Mucosa of gallbladder (tissue), 1 donor: ENCODE data around the gene TSSK2. TPM values are rescaled to one million over a fixed set of nuclear protein-coding genes. Genes with fewer than 3 reads are reported as not detected.
"Not testable (repeated sequence)": the region's sequence is repeated elsewhere in the genome, so short reads cannot be mapped to it uniquely, and the experiment has no call there.

ENCODE experiments used
- DNase-seq: peaks from one replicate; pipeline ENCODE4 v3.0.0-alpha.2; 2020; ENCODE audit warnings: low spot score
- total RNA-seq: library from RNA; stranded (reverse); gene quantifications from one replicate; pipeline ENCODE4 v1.2.1, GENCODE V29; 2021
- donor health status: DM: no; HTN: no; CAD: no.

The TSSK2 gene
- not detected for total RNA-seq

DNA sequence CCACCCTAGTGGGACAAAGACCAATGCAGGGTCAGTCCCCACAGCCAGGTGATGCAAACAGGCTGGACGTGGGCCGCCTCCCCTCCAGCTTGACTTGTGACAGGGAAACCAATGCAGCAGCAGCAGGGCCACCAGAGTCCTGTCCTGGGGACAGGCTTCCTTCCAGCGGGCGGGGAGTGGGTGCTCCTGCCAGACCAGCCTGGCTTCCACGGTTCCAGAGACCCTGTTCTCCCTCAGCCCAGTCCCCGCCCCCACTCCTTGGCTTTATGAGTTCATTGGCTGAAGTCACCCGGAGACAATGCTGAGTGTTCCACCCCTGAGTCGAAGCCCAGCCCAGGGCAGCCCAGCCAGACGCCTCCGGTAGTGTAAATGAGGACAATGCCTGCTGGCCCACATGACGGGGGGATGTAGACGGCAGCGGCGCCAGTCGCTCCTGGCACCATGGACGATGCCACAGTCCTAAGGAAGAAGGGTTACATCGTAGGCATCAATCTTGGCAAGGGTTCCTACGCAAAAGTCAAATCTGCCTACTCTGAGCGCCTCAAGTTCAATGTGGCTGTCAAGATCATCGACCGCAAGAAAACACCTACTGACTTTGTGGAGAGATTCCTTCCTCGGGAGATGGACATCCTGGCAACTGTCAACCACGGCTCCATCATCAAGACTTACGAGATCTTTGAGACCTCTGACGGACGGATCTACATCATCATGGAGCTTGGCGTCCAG is at the start of gene TSSK2:
TSSK2 (plus strand) TSS at position 350 of the 726 bp plus-strand sequence; CDS start at position 442, 92 bp downstream.
- DNase-seq = no peak

DNA sequence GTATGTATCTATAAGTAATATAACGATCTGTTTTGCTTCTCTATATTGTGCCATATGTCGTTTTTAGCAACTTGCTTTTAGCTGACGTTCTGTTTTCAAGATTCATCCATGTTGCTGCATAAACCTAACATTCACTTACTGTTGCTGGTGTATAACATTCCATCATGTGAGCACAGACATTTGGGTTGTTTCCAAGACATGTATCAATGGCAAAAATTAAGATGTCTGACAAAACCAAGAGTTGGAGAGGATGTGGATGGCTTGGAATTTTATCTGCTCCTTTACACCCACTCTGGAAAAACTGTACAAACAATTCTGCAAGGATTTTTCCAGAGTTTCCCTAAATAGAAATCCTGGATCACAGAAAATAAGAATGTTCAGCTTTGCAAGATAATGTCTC is 49.8 kb upstream of the TSSK2 start:
- DNase-seq = no peak

DNA sequence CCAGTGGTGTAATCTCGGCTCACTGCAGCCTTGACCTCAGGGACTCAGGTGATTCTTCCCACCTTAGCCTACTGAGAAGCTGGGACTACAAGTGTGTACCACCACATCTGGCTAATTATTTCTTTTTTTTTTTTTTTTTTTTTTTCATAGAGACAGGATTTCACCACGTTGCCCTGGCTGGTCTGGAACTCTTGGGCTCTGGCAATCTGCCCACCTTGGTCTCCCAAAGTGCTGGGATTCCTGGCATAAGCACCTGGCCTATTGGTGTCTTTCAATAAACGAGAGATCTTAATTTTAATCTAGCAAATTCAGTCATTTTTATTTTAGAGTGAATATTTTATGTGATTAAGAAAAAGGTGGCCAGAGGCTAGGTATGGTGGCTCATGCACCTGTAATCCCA is 49.0 kb upstream of the TSSK2 start:
- no peak for DNase-seq

DNA sequence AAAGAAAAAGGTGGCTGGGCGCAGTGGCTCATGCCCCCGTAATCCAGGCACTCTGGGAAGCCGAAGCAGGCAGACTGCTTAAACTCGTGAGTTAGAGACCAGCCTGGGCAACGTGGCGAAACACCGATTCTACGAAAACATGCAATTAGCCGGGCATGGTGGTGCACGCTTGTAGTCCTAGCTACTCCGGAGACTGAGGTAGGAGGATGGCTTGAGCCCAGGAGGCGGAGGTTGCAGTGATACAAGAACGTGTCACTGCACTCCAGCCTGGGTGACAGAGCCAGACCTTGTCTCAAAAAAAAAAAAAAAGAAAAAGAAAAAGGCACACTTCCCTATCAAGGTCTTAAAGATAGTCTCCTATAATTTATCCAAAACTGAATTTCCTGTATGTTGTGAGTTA is 48.3 kb upstream of the TSSK2 start:
- DNase-seq = no peak

DNA sequence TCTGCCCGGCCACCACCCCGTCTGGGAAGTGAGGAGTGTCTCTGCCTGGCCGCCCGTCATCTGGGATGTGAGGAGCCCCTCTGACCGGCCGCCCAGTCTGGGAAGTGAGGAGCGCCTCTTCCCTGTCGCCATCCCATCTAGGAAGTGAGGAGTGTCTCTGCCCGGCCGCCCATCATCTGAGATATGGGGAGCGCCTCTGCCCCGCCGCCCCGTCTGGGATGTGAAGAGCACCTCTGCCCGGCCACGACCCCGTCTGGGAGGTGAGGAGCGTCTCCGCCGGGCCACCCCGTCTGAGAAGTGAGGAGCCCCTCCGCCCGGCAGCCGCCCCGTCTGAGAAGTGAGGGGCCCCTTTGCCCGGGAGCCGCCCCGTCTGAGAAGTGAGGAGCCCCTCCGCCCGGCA is 47.0 kb upstream of the TSSK2 start:
- DNase-seq = not testable (repeated sequence)

DNA sequence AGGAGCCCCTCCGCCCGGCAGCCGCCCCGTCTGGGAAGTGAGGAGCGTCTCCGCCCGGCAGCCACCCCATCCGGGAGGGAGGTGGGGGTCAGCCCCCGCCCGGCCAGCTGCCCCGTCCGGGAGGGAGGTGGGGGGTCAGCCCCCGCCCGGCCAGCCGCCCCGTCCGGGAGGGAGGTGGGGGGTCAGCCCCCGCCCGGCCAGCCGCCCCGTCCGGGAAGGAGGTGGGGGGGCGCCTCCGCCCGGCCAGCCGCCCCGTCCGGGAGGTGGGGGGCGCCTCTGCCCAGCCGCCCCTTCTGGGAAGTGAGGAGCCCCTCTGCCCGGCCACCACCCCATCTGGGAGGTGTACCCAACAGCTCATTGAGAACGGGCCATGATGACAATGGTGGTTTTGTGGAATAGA is 46.5 kb upstream of the TSSK2 start:
- DNase-seq = not testable (repeated sequence)

DNA sequence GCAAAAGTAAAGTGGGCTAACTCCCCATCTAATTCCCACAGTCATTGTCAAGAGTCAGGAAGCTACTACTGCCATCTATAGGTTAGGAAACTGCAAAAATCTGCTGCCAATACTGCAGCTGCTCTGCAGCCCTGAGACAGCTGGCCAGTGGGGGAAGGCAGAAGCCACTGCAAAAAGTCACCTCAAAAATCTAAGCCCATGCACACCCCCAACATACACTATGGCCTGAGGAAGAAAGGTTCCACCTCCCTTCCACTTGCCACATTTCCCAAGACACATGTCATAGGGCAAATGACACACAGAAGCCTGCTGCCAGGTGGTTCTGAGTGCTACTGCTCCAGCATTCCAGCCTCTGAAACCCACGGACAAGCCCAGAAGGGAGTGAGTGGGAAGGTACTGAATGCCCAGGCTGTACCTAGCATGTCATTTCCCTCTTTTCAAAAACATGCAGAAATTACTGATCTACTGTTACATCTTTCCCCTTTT is 45.8 kb upstream of the TSSK2 start:
- no peak for DNase-seq

DNA sequence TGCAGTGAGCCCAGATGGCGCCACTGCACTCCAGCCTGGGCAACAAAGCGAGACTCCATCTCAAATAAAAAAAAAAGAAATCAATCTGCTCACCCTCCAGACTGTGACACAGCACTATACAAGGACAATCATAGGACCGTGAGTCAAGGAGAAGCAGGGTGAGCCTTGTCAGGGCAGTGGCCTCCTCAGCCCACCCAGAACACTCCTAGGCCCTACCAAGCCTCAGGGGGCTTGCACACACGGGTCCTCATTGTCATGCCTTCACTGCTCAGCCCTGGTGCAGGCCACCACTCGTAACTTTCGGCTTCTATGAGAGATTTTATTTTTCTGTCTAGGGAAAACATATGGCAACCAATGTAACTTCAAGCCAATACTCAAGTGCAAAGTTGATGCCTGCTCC is 44.7 kb upstream of the TSSK2 start:
- no peak for DNase-seq

DNA sequence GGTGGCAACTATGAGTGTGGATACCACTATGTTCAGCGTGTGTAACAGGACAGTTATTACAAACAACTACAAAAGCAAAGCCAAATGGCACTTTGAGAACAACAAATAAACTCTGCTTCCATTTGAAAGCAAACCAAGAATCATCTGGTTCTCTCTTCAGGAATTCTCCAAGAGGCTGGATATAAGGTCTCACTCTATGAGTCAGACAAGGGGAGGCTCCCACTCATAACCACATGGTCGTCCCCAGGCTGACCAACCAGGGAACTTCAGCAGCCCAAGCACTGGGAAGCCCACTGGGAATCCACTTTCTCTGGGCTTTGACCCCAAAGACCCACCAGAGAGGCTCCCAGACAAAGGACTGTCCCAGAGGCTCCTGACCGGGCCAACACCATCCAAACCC is 44.2 kb upstream of the TSSK2 start:
- no peak for DNase-seq

DNA sequence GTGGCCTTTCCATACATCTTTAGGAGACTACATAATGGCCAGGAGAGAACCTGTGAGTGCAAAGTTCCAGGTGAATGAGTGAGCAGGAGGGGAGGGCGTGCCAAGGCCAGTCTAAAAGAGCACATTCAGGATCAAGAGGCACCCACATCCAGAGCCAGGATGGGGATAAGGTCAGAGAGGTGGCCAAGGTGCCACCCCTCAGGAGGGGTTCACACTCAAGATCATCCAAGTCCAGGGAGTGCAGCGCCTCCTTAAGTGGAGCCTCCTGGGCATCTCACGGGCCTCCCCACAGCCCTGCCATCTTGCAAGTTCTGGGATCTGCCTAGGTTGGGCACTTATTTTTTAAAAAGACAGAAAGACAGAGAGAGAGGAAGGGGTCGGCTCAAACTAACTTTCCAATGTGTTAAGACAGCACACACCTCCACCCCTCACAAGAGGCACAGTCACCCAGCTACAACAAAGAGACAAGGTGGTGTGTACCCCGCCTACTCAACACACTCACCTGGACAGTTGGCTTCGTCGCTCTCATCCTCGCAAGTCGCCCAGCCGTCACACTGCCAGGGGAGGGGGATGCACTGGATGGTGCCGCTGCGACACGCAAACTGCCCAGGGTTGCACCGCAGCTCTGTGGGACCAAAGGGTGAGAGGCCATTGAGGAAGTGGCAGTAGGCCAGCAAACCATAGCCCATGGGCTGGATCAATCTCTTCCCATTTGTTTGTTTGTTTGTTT is 42.1 kb upstream of the TSSK2 start:
- DNase-seq = no peak

DNA sequence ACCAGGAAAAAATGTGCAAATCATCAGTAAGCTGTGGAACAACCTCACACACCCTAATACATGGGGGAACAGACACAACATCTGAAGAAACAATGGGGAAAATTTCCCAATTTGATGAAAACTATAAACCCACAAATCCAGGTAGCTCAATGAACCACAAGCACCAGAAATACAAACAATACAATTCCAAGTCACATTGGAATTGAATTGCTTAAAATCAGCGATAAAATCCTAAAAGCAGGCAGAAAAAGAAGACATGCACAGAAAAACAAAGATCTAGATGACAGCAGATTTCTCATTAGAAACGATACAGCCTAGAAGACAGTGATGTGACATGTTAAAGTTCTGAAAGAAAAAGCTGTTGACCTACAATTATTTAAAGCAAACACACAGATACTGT is 40.9 kb upstream of the TSSK2 start:
- DNase-seq = no peak

DNA sequence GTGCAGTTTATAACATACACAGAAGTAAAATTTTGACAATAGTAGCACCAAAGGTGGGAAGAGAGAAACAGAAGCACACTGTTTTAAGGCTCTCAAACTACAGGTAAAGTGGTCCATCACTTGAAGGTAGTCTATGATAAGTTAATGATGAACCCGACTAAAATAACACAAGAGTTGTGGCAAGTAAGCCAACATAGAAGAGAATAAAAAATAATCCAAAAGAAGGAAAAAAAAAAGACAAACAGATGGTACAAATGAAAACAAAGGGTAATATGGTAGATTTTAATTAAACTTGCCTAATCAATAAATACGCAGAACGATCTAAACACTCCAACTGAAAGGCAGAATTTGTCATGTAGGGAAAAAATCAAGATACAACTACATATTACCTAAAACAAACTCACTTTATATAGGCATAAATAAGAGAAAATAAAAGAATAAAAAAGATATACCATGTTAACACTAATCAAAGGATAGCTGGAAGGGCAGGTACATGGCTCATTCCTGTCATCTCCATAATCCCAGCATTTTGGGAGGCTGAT is 40.5 kb upstream of the TSSK2 start:
- no peak for DNase-seq

DNA sequence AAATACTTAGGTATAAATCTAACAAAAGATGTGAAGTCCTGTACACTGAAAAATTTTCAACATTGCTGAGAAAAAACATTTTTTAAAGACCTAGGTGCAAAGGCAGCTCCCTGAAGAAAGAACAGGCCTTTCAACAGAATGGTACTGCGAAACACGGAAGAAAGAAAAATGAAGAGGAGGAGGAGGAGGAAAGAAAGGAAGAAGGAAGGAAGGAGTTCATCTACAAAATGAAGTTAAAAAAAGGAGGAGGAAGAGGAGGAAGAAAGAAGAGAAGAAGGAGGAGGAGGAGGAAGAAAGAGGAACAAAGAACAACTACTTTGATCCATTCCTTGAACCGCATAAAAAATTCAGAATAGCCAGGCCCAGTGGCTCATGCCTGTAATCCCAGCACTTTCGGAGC is 38.4 kb upstream of the TSSK2 start:
- no peak for DNase-seq

DNA sequence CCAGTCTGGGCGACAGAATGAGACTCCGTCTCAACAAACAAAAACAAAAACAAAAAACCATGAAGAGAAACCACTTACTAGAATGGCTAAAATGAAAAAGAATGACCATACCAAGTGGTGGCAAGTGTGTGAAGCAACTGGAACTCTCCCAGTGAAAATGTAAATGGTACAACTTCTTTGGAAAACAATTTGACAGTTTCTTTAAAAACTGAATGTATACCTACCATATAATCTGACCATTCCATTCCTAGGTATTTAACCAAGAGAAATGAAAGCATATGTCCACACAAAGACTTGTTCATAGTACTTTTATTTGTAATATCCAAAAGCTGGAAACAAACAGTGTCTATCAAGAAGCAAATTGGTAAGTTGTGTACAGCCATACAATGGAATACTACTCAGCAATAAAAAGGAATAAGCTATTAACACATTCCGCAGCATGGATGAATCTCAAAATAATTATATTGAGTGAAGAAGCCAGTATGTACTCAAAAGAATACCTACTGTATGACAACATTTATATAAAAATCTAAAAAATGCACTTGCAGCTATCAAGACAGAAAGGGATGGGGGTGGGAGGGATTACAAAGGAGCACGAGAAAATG is 36.6 kb upstream of the TSSK2 start:
- DNase-seq = no peak

DNA sequence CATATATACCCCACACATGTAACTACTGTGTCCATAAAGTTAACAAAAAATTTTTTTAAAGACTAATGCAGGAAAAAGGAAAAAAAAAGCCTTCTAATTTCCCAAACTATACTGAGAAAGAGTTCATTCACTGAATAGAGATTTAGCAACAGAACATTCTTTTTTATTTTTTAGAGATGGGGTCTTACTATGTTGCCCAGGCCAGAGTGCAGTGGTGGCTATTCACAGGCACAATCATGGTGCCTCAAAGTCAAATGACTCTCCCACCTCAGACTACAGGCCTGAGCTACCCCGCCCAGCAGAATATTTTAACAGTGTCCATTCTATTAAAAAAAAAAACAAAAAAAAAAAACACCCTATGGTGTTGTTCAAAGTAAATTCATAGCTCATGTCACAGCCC is 34.6 kb upstream of the TSSK2 start:
- DNase-seq = no peak

DNA sequence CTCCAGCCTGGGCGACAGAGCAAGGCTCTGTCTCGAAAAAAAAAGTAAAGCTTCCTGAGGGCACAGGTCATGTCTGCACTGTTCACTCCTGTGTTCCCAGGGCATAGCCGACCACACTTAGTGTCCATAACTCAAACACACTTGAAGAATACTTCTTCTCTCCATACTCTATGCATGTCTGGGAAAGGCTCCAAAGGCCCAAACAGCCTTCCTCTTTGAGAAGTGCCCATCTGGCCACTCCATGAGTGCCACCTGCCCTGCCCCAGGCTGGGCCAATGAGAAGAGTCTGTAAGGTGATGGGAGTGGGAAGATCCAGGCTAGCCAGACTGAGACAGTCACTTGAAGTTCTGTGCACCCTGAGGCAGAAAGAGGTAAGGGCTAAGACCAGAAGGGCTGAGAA is 33.6 kb upstream of the TSSK2 start:
- no peak for DNase-seq

DNA sequence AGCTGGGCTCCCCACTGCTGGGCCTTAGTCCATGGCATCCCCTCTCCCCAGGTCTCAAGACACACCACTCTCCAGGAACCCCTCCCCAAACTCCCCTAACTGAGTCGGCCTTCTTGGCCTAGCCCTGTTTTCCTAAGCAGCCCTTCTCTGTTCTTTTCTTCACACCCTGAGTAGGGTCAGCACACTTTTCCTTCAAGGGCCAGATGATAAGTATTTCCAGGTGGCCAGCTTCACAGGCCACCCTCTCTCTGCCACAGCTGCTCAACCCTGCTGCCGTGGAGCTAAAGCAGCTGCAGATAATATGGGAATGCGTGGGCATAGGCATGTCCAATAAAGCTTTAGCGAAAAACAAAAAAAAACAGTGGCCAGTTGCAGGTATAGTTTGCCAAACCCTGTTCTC is 33.0 kb upstream of the TSSK2 start:
- no peak for DNase-seq

DNA sequence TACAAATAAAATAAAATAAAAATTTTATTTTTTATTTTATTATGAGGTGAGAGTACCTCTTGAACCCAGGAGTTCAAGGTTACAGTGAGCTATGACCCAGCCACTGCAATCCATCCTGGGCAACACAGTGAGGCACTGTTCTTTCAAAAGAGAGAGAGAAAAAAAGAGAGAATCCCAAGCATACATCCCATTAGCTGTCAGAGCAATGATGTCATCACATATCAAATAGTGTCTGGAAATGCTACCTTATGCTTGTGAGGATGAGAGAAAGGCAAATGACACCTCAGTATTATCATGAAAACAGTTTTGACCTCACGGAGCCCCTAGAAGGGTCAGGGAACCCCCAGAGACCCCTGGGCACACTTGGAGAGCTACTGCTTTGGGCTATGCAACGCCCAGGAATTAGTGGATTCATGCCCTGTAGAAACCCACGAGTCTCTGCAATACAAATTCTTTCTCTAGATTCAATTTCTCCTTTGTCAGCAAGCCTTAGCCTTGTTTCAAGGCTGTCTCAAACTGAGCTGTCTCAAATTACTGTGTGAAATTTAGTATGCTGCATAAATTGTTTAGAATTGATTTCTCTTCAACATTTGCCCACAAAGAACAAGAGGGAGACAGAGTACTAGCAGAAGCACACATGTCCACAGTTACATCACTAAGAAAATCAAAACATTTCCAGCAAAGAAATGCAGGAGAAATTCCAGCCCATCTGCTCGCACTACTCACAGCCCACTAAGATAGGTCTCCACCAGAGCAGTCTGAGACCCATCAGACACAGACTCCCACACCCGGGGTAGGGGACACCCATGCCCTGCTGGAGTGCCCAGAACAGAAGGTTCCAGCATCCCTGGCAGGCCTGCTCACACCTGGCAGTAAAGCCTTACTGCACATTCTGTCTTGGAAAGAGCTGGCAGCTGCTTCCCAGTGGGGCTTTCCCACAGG is 27.0 kb upstream of the TSSK2 start:
- DNase-seq = no peak

DNA sequence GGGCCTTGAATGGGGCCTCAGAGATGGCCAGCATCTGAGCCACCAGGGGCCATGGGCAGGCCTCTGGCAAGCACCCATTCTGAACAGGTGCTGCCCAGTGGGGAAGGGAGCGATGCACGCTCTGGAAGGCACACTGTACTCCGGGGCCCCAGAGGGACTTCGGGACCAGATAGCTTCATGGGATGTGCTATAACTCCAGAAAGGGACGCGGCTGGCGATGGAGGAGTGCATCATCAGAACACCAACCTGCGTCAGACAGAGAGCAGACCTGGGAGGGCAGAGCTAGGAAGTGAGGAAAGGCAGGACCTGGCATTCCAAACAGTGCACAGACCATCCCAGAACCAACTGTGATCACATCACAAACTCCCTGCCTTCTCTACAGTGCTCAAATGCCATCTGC is 25.7 kb upstream of the TSSK2 start:
- no peak for DNase-seq

DNA sequence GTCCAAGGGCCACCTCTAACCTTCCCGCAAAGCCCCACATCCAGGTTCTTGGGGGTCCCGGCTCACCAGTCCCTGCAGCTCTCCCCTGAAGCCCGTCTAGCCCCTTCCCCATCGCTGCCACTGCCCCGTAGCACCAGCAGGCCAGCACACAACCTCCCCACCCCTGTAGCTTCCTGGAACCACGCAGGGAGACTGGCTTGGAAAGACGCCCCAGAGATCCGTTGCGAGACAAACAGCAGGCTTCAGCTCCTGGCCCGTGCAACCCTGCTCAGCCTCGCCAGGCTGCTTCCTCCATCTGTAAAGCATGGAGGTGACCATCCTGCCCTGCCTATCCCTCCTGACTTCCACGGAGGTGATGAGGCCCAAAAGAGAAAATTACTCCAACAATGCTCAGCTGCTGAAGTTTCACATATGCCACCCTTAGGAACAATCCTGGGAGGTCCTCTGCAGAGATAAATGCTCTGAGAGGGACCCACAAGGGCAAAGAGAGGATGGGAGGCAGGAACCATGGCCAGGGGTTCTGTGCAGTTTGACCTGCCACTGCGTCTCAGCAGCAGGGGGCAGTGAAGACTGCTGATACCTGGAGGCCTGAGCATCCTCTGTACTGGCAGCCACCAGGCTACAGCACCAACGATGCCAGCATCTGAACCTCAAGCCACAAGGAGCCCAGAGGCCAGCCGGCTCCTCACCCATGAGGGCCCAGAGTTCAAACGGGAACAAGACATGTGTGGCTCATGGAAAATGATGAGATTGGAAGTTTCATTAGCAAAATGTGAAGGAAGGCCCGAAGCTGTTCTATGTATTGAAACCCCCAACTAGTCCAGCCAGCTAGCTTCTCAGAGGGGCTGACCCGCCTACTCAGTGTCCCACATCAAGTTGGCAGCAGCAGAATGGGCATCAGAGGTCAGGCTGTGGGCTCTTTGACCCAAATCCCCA is 25.0 kb upstream of the TSSK2 start:
- no peak for DNase-seq
